Loucy (cell line): Measurements from ENCODE around the gene RPTOR.

ENCODE experiments used
- H2AFZ ChIP-seq: fragments of 200-600 bp; sonication (generic); 2 replicates; pipeline ENCODE4 v1.6.0; 2016; ENCODE audit warnings: antibody characterized with exemption, mild to moderate bottlenecking, low read length, moderate library complexity
- H3F3A ChIP-seq: fragments of 200-600 bp; 2 replicates; pipeline ENCODE4 v1.6.0; 2016; ENCODE audit warnings: antibody characterized with exemption, low read depth, mild to moderate bottlenecking
- H3K27me3 ChIP-seq: fragments of 200-600 bp; sonication (generic); 2 replicates; pipeline ENCODE4 v1.6.1; 2014; ENCODE audit warnings: low read length, mild to moderate bottlenecking; ENCODE audit not compliant: insufficient read depth, poor library complexity, severe bottlenecking
- H3K36me3 ChIP-seq: fragments of 200-600 bp; sonication (generic); 2 replicates; pipeline ENCODE4 v1.6.1; 2016; ENCODE audit warnings: low read length; ENCODE audit not compliant: insufficient read depth
- H3K4me1 ChIP-seq: fragments of 200-600 bp; sonication (generic); 2 replicates; pipeline ENCODE4 v1.5.1; 2014; ENCODE audit warnings: low read length, mild to moderate bottlenecking; ENCODE audit not compliant: insufficient read depth, poor library complexity, severe bottlenecking
- H3K4me2 ChIP-seq: fragments of 200-600 bp; sonication (generic); 2 replicates; pipeline ENCODE4 v1.6.0; 2014; ENCODE audit warnings: antibody characterized with exemption, low read length, low read depth, mild to moderate bottlenecking; ENCODE audit not compliant: poor library complexity, severe bottlenecking
- H3K4me3 ChIP-seq: fragments of 200-600 bp; sonication (generic); 2 replicates; pipeline ENCODE4 v1.5.1; 2014; ENCODE audit warnings: low read length, mild to moderate bottlenecking, mixed read lengths; ENCODE audit not compliant: poor library complexity, severe bottlenecking
- H3K79me2 ChIP-seq: fragments of 200-600 bp; sonication (generic); 2 replicates; pipeline ENCODE4 v1.6.1; 2014; ENCODE audit warnings: low read length; ENCODE audit not compliant: insufficient read depth
- H3K9ac ChIP-seq: fragments of 200-600 bp; sonication (generic); 2 replicates; pipeline ENCODE4 v1.6.0; 2014; ENCODE audit warnings: mild to moderate bottlenecking, low read depth, low read length, moderate library complexity; ENCODE audit not compliant: poor library complexity, severe bottlenecking
- H3K9me2 ChIP-seq: fragments of 200-600 bp; sonication (generic); replicated peaks from 2 replicates; pipeline ENCODE4 v1.6.1; 2016; ENCODE audit warnings: low read depth, low read length, mixed read lengths
- H3K9me3 ChIP-seq: fragments of 200-600 bp; sonication (generic); 2 replicates; pipeline ENCODE4 v1.6.1; 2014; ENCODE audit warnings: mild to moderate bottlenecking, antibody characterized with exemption, low read length, low read depth; ENCODE audit not compliant: insufficient read depth
- H4K20me1 ChIP-seq: fragments of 200-600 bp; sonication (generic); 2 replicates; pipeline ENCODE4 v1.6.0; 2014; ENCODE audit warnings: antibody characterized with exemption, low read length, mild to moderate bottlenecking; ENCODE audit not compliant: insufficient read depth, poor library complexity, severe bottlenecking
- EZH2phosphoT487 ChIP-seq: fragments of 200-600 bp; IDR thresholded peaks from 2 replicates; pipeline ENCODE4 v1.6.1; 2018; ENCODE audit warnings: antibody characterized with exemption, mild to moderate bottlenecking, moderate library complexity, borderline replicate concordance
- TF ChIP-seq, protein P1 (sequence below): fragments of 200-600 bp; sonication (generic); conservative IDR thresholded peaks from 2 replicates; pipeline ENCODE4 v1.5.1; 2014; ENCODE audit warnings: mild to moderate bottlenecking, antibody characterized with exemption, low read length

Gene RPTOR

DNA sequence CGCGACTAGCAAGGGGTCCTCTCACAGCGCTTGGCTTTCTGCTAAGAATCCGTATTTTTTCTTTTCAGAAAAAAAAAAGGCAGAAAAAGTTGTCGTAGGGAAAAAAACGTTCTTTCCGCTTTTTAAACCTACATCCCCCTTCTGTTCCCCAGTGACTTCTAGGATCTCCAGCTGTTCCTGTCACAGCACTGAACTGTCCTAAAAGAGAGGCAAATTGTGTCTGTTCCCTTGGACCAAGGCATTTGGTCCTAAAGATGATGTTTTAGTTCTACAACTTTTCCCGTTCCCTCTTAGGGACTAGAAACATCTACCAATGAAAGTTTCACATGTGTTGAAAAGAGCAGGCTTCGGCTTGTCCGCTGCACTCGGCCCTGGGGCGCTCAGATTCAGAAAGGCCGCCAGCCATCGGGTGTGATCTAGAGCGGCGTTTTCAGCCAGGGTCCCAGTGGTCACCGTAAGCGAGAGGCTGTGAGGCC lies 346.3 kb downstream of the RPTOR start:
- Histone ChIP-seq H3K9me3 (no peaks in the 10 kb centered on the region), H3K4me3 (no peak overlapping the region), H3K4me2 (peak overlapping the region; percentile 30), H3K27me3 (no peaks in the 10 kb centered on the region), H3F3A (no peaks in the 10 kb centered on the region), H3K4me1 (peaks cover 12% of the 10 kb centered on the region), H3K36me3 (peaks cover 31% of the 10 kb centered on the region; the same call in 1 of the 2 replicates), H3K9ac (peak overlapping the region; percentile 57), H3K79me2 (no peaks in the 10 kb centered on the region), H2AFZ (no peak overlapping the region), H3K9me2 (no peaks in the 10 kb centered on the region), H4K20me1 (no peaks in the 10 kb centered on the region)
- TF ChIP-seq, protein P1, sequence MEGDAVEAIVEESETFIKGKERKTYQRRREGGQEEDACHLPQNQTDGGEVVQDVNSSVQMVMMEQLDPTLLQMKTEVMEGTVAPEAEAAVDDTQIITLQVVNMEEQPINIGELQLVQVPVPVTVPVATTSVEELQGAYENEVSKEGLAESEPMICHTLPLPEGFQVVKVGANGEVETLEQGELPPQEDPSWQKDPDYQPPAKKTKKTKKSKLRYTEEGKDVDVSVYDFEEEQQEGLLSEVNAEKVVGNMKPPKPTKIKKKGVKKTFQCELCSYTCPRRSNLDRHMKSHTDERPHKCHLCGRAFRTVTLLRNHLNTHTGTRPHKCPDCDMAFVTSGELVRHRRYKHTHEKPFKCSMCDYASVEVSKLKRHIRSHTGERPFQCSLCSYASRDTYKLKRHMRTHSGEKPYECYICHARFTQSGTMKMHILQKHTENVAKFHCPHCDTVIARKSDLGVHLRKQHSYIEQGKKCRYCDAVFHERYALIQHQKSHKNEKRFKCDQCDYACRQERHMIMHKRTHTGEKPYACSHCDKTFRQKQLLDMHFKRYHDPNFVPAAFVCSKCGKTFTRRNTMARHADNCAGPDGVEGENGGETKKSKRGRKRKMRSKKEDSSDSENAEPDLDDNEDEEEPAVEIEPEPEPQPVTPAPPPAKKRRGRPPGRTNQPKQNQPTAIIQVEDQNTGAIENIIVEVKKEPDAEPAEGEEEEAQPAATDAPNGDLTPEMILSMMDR: no peak
- no peak for TF ChIP-seq EZH2phosphoT487

GRCh38 chr17:80891397-80892018 lies 346.9 kb downstream of the RPTOR start:
- Histone ChIP-seq H2AFZ (no peak overlapping the region), H3K4me3 (no peak overlapping the region), H3F3A (no peaks in the 10 kb centered on the region), H3K9me2 (no peaks in the 10 kb centered on the region), H3K4me1 (peaks cover 12% of the 10 kb centered on the region), H4K20me1 (no peaks in the 10 kb centered on the region), H3K9me3 (no peaks in the 10 kb centered on the region), H3K4me2 (peak overlapping the region; percentile 30), H3K9ac (peak overlapping the region; percentile 57), H3K36me3 (peaks cover 29% of the 10 kb centered on the region; the same call in 1 of the 2 replicates), H3K27me3 (no peaks in the 10 kb centered on the region), H3K79me2 (no peaks in the 10 kb centered on the region)
- no peak for TF ChIP-seq EZH2phosphoT487
- TF ChIP-seq, protein P1: no peak

DNA sequence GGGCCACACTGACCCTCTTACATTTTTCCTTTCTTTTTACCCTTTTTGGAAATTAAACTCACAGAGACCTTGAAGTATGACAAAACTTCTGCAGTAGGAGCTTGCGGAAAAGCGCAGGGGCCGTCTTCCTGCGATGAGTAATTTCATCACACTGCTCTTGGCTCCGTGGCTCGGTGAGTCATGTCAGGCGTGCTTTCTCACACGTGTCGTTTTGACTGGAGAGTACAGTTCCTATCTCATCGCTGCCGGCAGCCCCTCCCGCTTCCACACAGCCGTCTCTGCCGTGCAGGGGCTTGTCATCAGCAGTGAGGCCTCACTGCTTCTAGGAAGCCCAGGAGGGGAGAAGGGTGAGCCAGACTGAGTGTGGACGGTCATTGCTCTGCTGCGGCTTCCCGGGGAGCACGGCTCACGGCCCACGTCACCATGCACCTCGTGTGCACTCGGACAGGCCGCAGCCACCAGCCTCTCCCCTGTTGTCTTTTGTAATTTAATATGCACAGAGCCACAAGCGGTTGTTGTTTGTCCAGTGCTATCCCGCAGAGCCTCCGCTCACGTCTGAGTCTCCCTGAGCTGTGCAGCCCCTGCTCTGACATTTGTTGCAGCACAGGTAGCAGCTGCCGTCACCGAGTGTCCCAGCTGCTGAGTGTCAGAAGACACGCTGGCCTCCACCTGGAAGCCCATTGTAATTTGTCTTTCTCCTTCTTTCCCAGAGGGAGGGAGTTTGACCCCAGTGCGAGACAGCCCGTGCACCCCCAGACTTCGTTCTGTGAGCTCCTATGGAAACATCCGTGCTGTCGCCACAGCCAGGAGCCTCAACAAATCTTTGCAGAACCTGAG lies 347.6 kb downstream of the RPTOR start:
- no peak overlapping the region for H3K9ac ChIP-seq
- no peak overlapping the region for H2AFZ ChIP-seq
- peaks cover 12% of the 10 kb centered on the region for H3K4me1 ChIP-seq
- H3K9me3 ChIP-seq: no peaks in the 10 kb centered on the region
- H3K4me3 ChIP-seq: no peak overlapping the region
- H3K4me2 ChIP-seq: no peak overlapping the region
- no peaks in the 10 kb centered on the region for H3K27me3 ChIP-seq
- no peaks in the 10 kb centered on the region for H3K79me2 ChIP-seq
- TF ChIP-seq EZH2phosphoT487: no peak
- TF ChIP-seq, protein P1: no peak
- H3F3A ChIP-seq: no peaks in the 10 kb centered on the region
- H4K20me1 ChIP-seq: no peaks in the 10 kb centered on the region
- H3K36me3 ChIP-seq: peaks cover 29% of the 10 kb centered on the region; the same call in 1 of the 2 replicates
- H3K9me2 ChIP-seq: no peaks in the 10 kb centered on the region
